ENCODE measurements around the gene MRPL55.

Gene MRPL55

GRCh38 chr1:228100822-228101613 lies 8.1 kb downstream of the MRPL55 start:
- no peak for DNase-seq (ENCODE audit: low read depth)

DNA sequence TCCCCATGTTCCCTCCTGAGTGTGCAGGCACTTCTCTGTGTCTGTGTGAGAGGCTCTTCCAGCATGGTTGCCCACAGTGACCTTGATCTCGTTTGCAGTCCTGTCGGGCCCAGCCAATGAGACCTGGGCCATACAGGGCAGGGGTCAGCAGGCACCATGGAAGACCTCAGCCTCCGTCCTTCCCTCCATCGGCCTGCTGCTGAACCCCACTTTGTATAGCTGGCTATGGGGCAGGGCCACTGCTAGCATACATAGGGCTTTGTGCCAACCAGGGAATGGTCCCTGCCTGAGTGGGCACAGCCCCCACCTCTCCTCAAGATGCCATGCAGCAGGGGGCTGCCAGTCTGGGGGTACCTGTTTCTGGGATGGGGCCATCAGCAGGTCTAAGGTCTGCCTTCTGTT lies 9.8 kb downstream of the MRPL55 start:
- DNase-seq (ENCODE audit: low read depth) = no peak

- no peak for DNase-seq (ENCODE audit: low read depth)
Observed at GRCh38 chr1:228098323-228098931, 10.7 kb downstream of the MRPL55 start.

GRCh38 chr1:228097333-228098081 lies 11.6 kb downstream of the MRPL55 start:
- DNase-seq (ENCODE audit: low read depth) = no peak

- no peak for DNase-seq (ENCODE audit: low read depth)
Observed at GRCh38 chr1:228096416-228097332, 12.4 kb downstream of the MRPL55 start.

GRCh38 chr1:228095938-228096337 lies 13.2 kb downstream of the MRPL55 start:
- DNase-seq (ENCODE audit: low read depth) = no peak

DNA sequence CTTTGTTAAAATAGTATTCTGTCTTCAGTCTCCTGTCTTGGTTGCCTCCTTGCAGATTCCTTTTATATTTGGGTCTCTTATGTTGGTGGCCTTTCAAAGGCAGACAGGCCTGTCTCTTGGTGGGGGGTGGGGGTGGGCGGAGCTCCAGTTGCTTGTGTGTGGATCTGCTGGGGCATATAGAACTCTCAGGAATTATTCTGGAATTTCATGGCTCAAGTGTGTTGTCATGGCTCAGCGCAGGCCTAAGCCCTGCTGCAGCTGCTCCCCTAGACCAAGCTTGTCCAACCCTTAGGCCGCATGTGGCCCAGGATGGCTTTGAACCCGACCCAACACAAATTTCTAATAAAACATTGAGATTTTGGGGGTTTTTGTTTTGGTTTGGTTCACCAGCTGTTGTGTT lies 13.9 kb downstream of the MRPL55 start:
- DNase-seq (ENCODE audit: low read depth) = no peak

DNA sequence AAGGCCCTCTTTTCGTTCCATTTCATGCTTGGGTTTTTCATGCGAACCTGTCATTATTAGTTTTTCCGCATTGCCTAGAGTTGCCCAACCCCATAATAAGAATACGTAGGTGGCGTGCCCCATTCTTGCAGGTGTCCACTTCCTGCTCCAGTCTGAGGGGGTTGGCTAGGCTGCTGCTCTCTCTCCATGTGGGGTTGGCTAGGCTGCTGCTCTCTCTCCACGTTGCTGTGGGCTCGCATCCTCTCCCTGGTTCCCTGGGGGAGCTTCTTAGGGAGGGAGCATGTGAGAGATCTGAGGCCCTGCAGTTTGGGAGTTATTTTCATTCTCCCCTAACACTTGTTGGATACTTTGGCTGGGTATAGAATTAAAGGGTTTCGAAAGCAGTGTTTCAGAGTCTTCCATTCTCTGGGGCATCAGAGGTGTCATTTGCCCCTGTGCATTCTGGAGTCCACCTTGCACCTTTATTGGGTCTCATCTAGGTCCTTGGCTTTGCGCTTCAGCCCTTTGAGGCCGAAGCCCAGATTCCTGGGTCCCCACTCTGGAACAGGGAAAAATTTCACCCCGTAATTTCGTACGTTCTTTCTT lies 14.6 kb downstream of the MRPL55 start:
- DNase-seq (ENCODE audit: low read depth) = no peak

- DNase-seq (ENCODE audit: low read depth) = no peak
Observed at GRCh38 chr1:228093050-228093906, 15.8 kb downstream of the MRPL55 start.

- DNase-seq (ENCODE audit: low read depth) = no peak
Observed at GRCh38 chr1:228092342-228093049, 16.6 kb downstream of the MRPL55 start.

- no peak for DNase-seq (ENCODE audit: low read depth)
Observed at GRCh38 chr1:228091084-228091483, 18.0 kb downstream of the MRPL55 start.

- DNase-seq (ENCODE audit: low read depth) = no peak
Observed at GRCh38 chr1:228090613-228091081, 18.5 kb downstream of the MRPL55 start.

GRCh38 chr1:228089519-228090380 lies 19.3 kb downstream of the MRPL55 start:
- no peak for DNase-seq (ENCODE audit: low read depth)

DNA sequence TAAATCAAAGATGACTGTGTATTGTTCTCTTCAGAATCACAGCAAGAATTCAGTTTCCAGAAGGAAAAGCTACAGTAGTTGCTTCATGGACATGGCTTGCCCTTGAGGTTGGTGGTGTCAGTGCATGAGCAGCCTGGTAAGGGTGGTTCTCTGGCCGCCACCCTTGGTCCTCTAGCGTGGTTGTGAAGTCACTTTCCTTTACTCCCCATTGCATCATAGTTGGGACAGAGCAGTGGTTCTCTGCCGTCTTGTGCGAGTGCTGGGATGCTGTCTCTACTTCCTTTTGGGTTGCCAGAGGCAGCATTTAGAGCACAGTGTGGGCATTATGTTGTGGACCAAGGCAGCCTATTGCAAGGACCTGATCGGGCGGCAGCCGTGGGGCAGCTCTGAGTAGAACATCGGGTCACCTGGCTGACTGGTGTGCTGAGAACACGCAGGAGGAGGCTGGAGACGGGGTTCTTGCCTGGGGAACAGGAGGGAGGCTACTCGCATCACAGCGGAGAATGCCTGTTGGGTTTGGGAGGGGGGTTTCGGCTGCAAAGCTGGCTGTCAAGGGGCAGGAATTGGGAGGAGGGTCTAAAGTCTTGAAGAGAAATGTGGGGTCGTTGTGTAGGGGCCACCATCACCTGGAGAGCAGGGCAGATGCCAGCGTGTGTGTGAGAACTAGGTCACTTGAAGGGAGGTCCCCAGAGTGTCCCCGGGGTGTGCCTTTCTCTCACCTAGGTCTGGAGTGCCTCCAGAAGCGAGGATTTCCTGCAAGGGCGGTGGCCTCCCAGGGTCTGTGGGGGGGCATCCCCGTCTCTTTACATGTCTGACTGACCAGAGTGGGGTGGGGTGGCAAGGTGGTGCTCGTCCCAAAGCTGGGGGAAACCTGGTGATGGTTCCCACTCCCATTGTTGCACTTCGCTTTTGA lies 20.3 kb downstream of the MRPL55 start:
- no peak for DNase-seq (ENCODE audit: low read depth)

GRCh38 chr1:228087771-228088251 lies 21.3 kb downstream of the MRPL55 start:
- DNase-seq (ENCODE audit: low read depth) = no peak

DNA sequence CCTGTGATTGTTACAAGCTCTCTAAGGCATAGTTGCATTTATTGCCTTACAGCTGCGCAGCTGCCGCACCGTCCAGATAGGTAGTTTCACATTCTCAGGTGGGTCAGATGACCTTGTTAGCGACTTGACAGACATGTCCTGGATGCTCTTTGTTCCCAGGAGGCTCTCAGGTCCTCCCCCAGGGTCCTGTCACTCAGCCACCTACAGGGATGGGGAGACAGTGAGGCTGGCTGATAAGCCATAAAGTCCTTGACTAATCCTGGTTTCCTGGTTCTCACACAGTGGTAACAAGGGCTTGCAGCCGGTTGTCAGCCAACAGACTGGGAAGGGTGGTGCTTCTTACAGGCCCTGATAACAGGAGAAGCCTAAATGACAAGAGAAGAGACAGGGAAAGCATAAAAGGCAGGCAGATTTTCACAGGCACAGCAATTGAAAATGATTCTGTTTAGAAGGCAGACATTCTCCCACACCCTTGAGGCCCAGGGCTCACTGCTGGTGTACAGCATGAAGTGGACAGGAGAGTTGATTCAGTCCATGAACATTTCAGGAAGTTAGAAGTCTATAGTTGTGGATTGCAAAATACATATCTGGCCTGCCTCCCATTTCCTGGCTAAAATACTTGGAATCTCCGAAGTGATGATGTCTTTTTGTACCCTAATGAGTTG lies 23.7 kb downstream of the MRPL55 start:
- no peak for DNase-seq (ENCODE audit: low read depth)

- no peak for DNase-seq (ENCODE audit: low read depth)
Observed at GRCh38 chr1:228084797-228085196, 24.3 kb downstream of the MRPL55 start.
